Measurements from ENCODE around the gene TMEM254. TPM values are rescaled to one million over a fixed set of nuclear protein-coding genes. Genes with fewer than 3 reads are reported as not detected.
A peak's percentile ranks its signal among the peaks of the same experiment; 100 is the strongest.
"Not testable (repeated sequence)": the region's sequence is repeated elsewhere in the genome, so short reads cannot be mapped to it uniquely, and the experiment has no call there.

The TMEM254 gene
- 29.0 and 35.5 TPM in 2 replicates for polyA plus RNA-seq (2011; rRNA removed)
- 9.8 and 12.1 TPM in 2 replicates for polyA minus RNA-seq (2011; rRNA and poly(A)+ RNA removed)

- DNase-seq (ENCODE audit: low read depth): peak; percentile 59
- POLR2A ChIA-PET: interaction anchor here (0.6 to 1.2 kb wide), 3 partner anchors 30 to 673 kb away, joined by 3 to 6 read pairs (median 3); no protein-coding TSS in a partner anchor
- no peak for TF ChIP-seq CTCF (IDR thresholded peaks at IDR 0.05; ENCODE audit: insufficient read depth, low read depth, low read length)
- H3K27me3 ChIP-seq (ENCODE audit: control insufficient read depth, insufficient read depth, low read length): no peaks in the 10 kb centered on the region
- no peaks in the 10 kb centered on the region for H3K36me3 ChIP-seq (ENCODE audit: control insufficient read depth, insufficient read depth, low read length)
- peak within 1 kb of the TSS; percentile 68 for H3K4me3 ChIP-seq (ENCODE audit: low read depth, low read length)
- CTCF ChIA-PET: interaction anchor here (0.6 to 1.6 kb wide), 3 partner anchors 20 to 86 kb away, joined by 3 to 7 read pairs (median 4); no protein-coding TSS in a partner anchor
Measured at GRCh38 chr10:80078448-80079311, at the start of gene TMEM254. TSS of gene TMEM254 (plus strand) at chr10:80078665. CDS start at chr10:80078700, 35 bp downstream.

GRCh38 chr10:80029205-80029604 is 49.3 kb upstream of the TMEM254 start:
- DNase-seq (ENCODE audit: low read depth); H3K36me3 ChIP-seq (ENCODE audit: control insufficient read depth, insufficient read depth, low read length); POLR2A ChIA-PET; H3K4me3 ChIP-seq (ENCODE audit: low read depth, low read length); H3K27me3 ChIP-seq (ENCODE audit: control insufficient read depth, insufficient read depth, low read length): not testable (repeated sequence)
- CTCF ChIA-PET: interaction anchor here (0.6 to 1.1 kb wide), 4 partner anchors 18 to 654 kb away, joined by 3 to 4 read pairs (median 3); no protein-coding TSS in a partner anchor
- 0 out of 2 replicates have a peak, but pooled peaks have one; percentile 10 for TF ChIP-seq CTCF (IDR thresholded peaks at IDR 0.05; ENCODE audit: insufficient read depth, low read depth, low read length)

- H3K4me3 ChIP-seq (ENCODE audit: low read depth, low read length); POLR2A ChIA-PET; DNase-seq (ENCODE audit: low read depth); H3K36me3 ChIP-seq (ENCODE audit: control insufficient read depth, insufficient read depth, low read length); H3K27me3 ChIP-seq (ENCODE audit: control insufficient read depth, insufficient read depth, low read length): not testable (repeated sequence)
- CTCF ChIA-PET: interaction anchor here (0.6 to 1.1 kb wide), 2 partner anchors 17 to 655 kb away, joined by 3 read pairs; no protein-coding TSS in a partner anchor
Measured at GRCh38 chr10:80029865-80030264, 48.6 kb upstream of the TMEM254 start.

- CTCF ChIA-PET: no interaction called here
- H3K27me3 ChIP-seq (ENCODE audit: control insufficient read depth, insufficient read depth, low read length): no peaks in the 10 kb centered on the region
- TF ChIP-seq CTCF (IDR thresholded peaks at IDR 0.05; ENCODE audit: insufficient read depth, low read depth, low read length): no peak
- H3K36me3 ChIP-seq (ENCODE audit: control insufficient read depth, insufficient read depth, low read length): no peaks in the 10 kb centered on the region
- POLR2A ChIA-PET: no interaction called here
- DNase-seq (ENCODE audit: low read depth): no peak
- H3K4me3 ChIP-seq (ENCODE audit: low read depth, low read length): no peak overlapping the region
Measured at GRCh38 chr10:80032503-80032902, 46.0 kb upstream of the TMEM254 start.

- DNase-seq (ENCODE audit: low read depth); H3K4me3 ChIP-seq (ENCODE audit: low read depth, low read length); POLR2A ChIA-PET; H3K27me3 ChIP-seq (ENCODE audit: control insufficient read depth, insufficient read depth, low read length); H3K36me3 ChIP-seq (ENCODE audit: control insufficient read depth, insufficient read depth, low read length): not testable (repeated sequence)
- CTCF ChIA-PET: interaction anchor here (1.4 to 2.3 kb wide), 2 partner anchors 9 to 12 kb away, joined by 4 to 6 read pairs; no protein-coding TSS in a partner anchor
Measured at GRCh38 chr10:80034766-80035165, 43.7 kb upstream of the TMEM254 start.

- CTCF ChIA-PET: interaction anchor here (1.4 to 2.3 kb wide), 2 partner anchors 9 to 12 kb away, joined by 4 to 6 read pairs; no protein-coding TSS in a partner anchor
- H3K4me3 ChIP-seq (ENCODE audit: low read depth, low read length); POLR2A ChIA-PET; H3K27me3 ChIP-seq (ENCODE audit: control insufficient read depth, insufficient read depth, low read length); H3K36me3 ChIP-seq (ENCODE audit: control insufficient read depth, insufficient read depth, low read length); DNase-seq (ENCODE audit: low read depth): not testable (repeated sequence)
Measured at GRCh38 chr10:80035430-80035829, 43.0 kb upstream of the TMEM254 start.

- H3K4me3 ChIP-seq (ENCODE audit: low read depth, low read length); H3K27me3 ChIP-seq (ENCODE audit: control insufficient read depth, insufficient read depth, low read length); POLR2A ChIA-PET; DNase-seq (ENCODE audit: low read depth); H3K36me3 ChIP-seq (ENCODE audit: control insufficient read depth, insufficient read depth, low read length): not testable (repeated sequence)
- CTCF ChIA-PET: interaction anchor here (2.3 kb wide), 1 partner anchor 10 kb away, joined by 6 read pairs; no protein-coding TSS in a partner anchor
Measured at GRCh38 chr10:80036921-80037500, 41.5 kb upstream of the TMEM254 start.

GRCh38 chr10:80038226-80038625 is 40.2 kb upstream of the TMEM254 start:
- H3K36me3 ChIP-seq (ENCODE audit: control insufficient read depth, insufficient read depth, low read length); H3K27me3 ChIP-seq (ENCODE audit: control insufficient read depth, insufficient read depth, low read length); H3K4me3 ChIP-seq (ENCODE audit: low read depth, low read length); POLR2A ChIA-PET; DNase-seq (ENCODE audit: low read depth); CTCF ChIA-PET: not testable (repeated sequence)
